Measurements from ENCODE around the gene MCF2L2.

DNA sequence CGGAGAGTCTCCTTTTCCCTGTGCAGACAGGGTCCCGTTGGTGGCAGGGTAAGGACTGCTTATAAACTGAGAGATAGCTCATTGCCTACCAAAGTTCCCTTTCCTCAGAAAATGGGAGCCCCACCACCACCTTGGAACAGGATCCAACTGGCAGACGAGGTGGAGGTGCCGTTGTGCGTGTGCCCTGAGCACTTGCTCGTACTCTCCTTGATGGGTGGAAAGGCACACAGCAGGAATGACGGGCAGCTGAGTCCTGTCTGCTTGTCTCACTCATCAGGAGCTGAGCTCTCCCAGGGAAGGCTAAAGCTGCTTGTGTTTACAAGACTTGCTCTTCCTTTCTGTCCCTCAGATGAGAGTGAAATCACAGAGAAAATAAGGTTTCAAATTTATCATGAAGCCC is 114.7 kb downstream of the MCF2L2 start:
- no peak for TF ChIP-seq EZH2 (IDR thresholded peaks at IDR 0.05; ENCODE audit: low read depth)
- TF ChIP-seq CTCF (conservative IDR thresholded peaks at IDR 0.05): no peak
